IMR-90 (cell line): ENCODE results near the gene ETFA. TPM values are rescaled to one million over a fixed set of nuclear protein-coding genes. Genes with fewer than 3 reads are reported as not detected.

Experiments
- ATAC-seq: fragments of 200-7000 bp; cut with Tn5 transposase; 2 replicates; pipeline ENCODE4 v1.9.1; 2020; ENCODE audit warnings: low read depth, mild to moderate bottlenecking, moderate library complexity
- BruUV-seq: library from RNA; stranded (reverse); fragments of 400-500 nt; replicated peaks from 2 replicates; lab custom pipeline; 2021; lab: Mats Ljungman, UMichigan
- CTCF ChIA-PET: fragments of 300-600 bp; formaldehyde crosslinking; extraction: SDS; loops from one replicate; lab custom pipeline; 2021; ENCODE audit warnings: antibody characterized with exemption; lab: Yijun Ruan, JAX
- POLR2A ChIA-PET: fragments of 300-600 bp; sonication (Branson Sonifier 250); formaldehyde crosslinking; loops from one replicate; lab custom pipeline; 2022; ENCODE audit warnings: antibody characterized with exemption; ENCODE audit not compliant: unreplicated experiment; lab: Charles Lee
- DNase-seq: peaks from one replicate; pipeline ENCODE4 v3.0.0; 2013
- H2AFZ ChIP-seq: replicated peaks from 2 replicates; pipeline ENCODE3; 2013; ENCODE audit warnings: low read length, mild to moderate bottlenecking; ENCODE audit not compliant: poor library complexity
- H2AK5ac ChIP-seq: 2 replicates; pipeline ENCODE4 v1.6.1; 2013; ENCODE audit warnings: low read depth, low read length, inconsistent platforms
- H2AK9ac ChIP-seq: replicated peaks from 2 replicates; pipeline ENCODE3; 2013; ENCODE audit warnings: mild to moderate bottlenecking, low read depth, low read length, moderate library complexity; ENCODE audit not compliant: poor library complexity
- H2BK120ac ChIP-seq: 2 replicates; pipeline ENCODE4 v1.6.1; 2013; ENCODE audit warnings: low read depth, low read length, inconsistent platforms
- H2BK15ac ChIP-seq: 3 replicates; pipeline ENCODE4 v1.6.1; 2013; ENCODE audit warnings: low read depth, low read length, inconsistent platforms
- H2BK20ac ChIP-seq: 2 replicates; pipeline ENCODE4 v1.6.1; 2013; ENCODE audit warnings: low read depth, mild to moderate bottlenecking, inconsistent platforms, low read length, moderate library complexity
- H2BK5ac ChIP-seq: 2 replicates; pipeline ENCODE4 v1.6.1; 2013; ENCODE audit warnings: mild to moderate bottlenecking, low read depth, low read length, inconsistent platforms; ENCODE audit not compliant: poor library complexity, severe bottlenecking
- H3K14ac ChIP-seq: replicated peaks from 2 replicates; pipeline ENCODE4 v1.6.1; 2013; ENCODE audit warnings: low read depth, low read length, inconsistent platforms
- H3K18ac ChIP-seq: 2 replicates; pipeline ENCODE4 v1.6.1; 2013; ENCODE audit warnings: low read depth, low read length, control low read depth
- H3K23ac ChIP-seq: 2 replicates; pipeline ENCODE4 v1.6.1; 2013; ENCODE audit warnings: low read depth, low read length, inconsistent platforms
- H3K27ac ChIP-seq: 2 replicates; pipeline ENCODE4 v1.5.1; 2013; ENCODE audit warnings: mild to moderate bottlenecking, control low read depth, low read length; ENCODE audit not compliant: insufficient read depth
- H3K27me3 ChIP-seq: 2 replicates; pipeline ENCODE4 v1.6.1; 2013; ENCODE audit warnings: low read length; ENCODE audit not compliant: control insufficient read depth, insufficient read depth
- H3K36me3 ChIP-seq: 2 replicates; pipeline ENCODE4 v1.6.1; 2013; ENCODE audit warnings: low read length, mixed read lengths; ENCODE audit not compliant: control insufficient read depth, insufficient read depth
- H3K4ac ChIP-seq: 2 replicates; pipeline ENCODE4 v1.6.1; 2013; ENCODE audit warnings: low read depth, low read length, inconsistent platforms
- H3K4me1 ChIP-seq: 2 replicates; pipeline ENCODE4 v1.6.1; 2013; ENCODE audit warnings: low read length, mixed read lengths; ENCODE audit not compliant: control insufficient read depth, insufficient read depth
- H3K4me2 ChIP-seq: 2 replicates; pipeline ENCODE4 v1.6.1; 2013; ENCODE audit warnings: low read depth, mild to moderate bottlenecking, control low read depth, low read length, moderate library complexity
- H3K4me3 ChIP-seq: 2 replicates; pipeline ENCODE4 v1.5.1; 2013; ENCODE audit warnings: low read depth, mild to moderate bottlenecking, control low read depth, low read length, moderate library complexity; ENCODE audit not compliant: insufficient read depth
- H3K56ac ChIP-seq: 2 replicates; pipeline ENCODE4 v1.6.1; 2013; ENCODE audit warnings: low read length, inconsistent platforms; ENCODE audit not compliant: insufficient read depth; ENCODE audit errors: extremely low read depth
- H3K79me1 ChIP-seq, 2 experiments: 2 replicates each; pipeline ENCODE4 v1.6.1; 2013; ENCODE audit warnings: low read length in 2 of 2, inconsistent platforms in 1 of 2, low read depth in 1 of 2
- H3K9ac ChIP-seq: 2 replicates; pipeline ENCODE4 v1.6.1; 2013; ENCODE audit warnings: low read depth, low read length, control low read depth
- H3K9me1 ChIP-seq: 2 replicates; pipeline ENCODE4 v1.6.1; 2013; ENCODE audit warnings: low read length, inconsistent platforms; ENCODE audit not compliant: insufficient read depth
- H3K9me3 ChIP-seq: 2 replicates; pipeline ENCODE4 v1.6.1; 2013; ENCODE audit warnings: low read length; ENCODE audit not compliant: control insufficient read depth, insufficient read depth
- H4K20me1 ChIP-seq: 2 replicates; pipeline ENCODE4 v1.6.1; 2013; ENCODE audit warnings: low read length, inconsistent platforms; ENCODE audit not compliant: insufficient read depth
- H4K5ac ChIP-seq: 2 replicates; pipeline ENCODE4 v1.6.1; 2013; ENCODE audit warnings: mild to moderate bottlenecking, low read depth, low read length, control low read depth
- H4K8ac ChIP-seq, 2 experiments: 2 replicates each; pipeline ENCODE4 v1.6.1; 2013; ENCODE audit warnings: low read depth in 2 of 2, low read length in 2 of 2, control low read depth in 1 of 2, inconsistent platforms in 1 of 2
- H4K91ac ChIP-seq: 2 replicates; pipeline ENCODE4 v1.6.1; 2013; ENCODE audit warnings: low read depth, low read length, inconsistent platforms; ENCODE audit not compliant: insufficient read depth
- CEBPB ChIP-seq: IDR thresholded peaks from 2 replicates; pipeline ENCODE4 v1.6.1; 2012; ENCODE audit warnings: low read depth, low read length, improper control_type of control experiment
- ELK1 ChIP-seq: fragments of 150-350 bp; IDR thresholded peaks from 2 replicates; pipeline ENCODE4 v1.6.1; 2016; ENCODE audit warnings: low read depth, mild to moderate bottlenecking, low read length, moderate library complexity, borderline replicate concordance
- FOS ChIP-seq: fragments of 150-350 bp; IDR thresholded peaks from 2 replicates; pipeline ENCODE4 v1.6.1; 2016; ENCODE audit warnings: low read depth, low read length
- MAFK ChIP-seq: IDR thresholded peaks from 2 replicates; pipeline ENCODE4 v1.6.1; 2012; ENCODE audit warnings: low read depth, low read length, improper control_type of control experiment
- MAZ ChIP-seq: IDR thresholded peaks from 2 replicates; pipeline ENCODE4 v1.6.1; 2012; ENCODE audit warnings: low read depth, mild to moderate bottlenecking, low read length, improper control_type of control experiment, moderate library complexity, borderline replicate concordance
- MXI1 ChIP-seq: IDR thresholded peaks from 2 replicates; pipeline ENCODE4 v1.6.1; 2012; ENCODE audit warnings: low read depth, mild to moderate bottlenecking, low read length, moderate library complexity, borderline replicate concordance
- NFE2L2 ChIP-seq: fragments of 150-350 bp; IDR thresholded peaks from 2 replicates; pipeline ENCODE4 v1.6.1; 2016; ENCODE audit warnings: low read depth, mild to moderate bottlenecking, low read length
- POLR2A ChIP-seq: IDR thresholded peaks from 2 replicates; pipeline ENCODE4 v1.6.1; 2012; ENCODE audit warnings: mild to moderate bottlenecking, low read depth, low read length
- RAD21 ChIP-seq: IDR thresholded peaks from 2 replicates; pipeline ENCODE4 v1.6.1; 2012; ENCODE audit warnings: low read length, improper control_type of control experiment
- RCOR1 ChIP-seq: IDR thresholded peaks from 2 replicates; pipeline ENCODE4 v1.6.1; 2012; ENCODE audit warnings: mild to moderate bottlenecking, low read length, improper control_type of control experiment; ENCODE audit not compliant: insufficient replicate concordance
- SMC3 ChIP-seq: fragments of 150-350 bp; IDR thresholded peaks from 2 replicates; pipeline ENCODE4 v1.6.1; 2016; ENCODE audit warnings: low read depth, mild to moderate bottlenecking, antibody characterized with exemption, low read length, moderate library complexity
- WGBS, 2 experiments: methylation state at CpG; one replicate each; pipeline versions ENCODE4 v1.1.5 to v1.1.7; 2013; ENCODE audit warnings: missing lambda C conversion rate in 2 of 2; ENCODE audit not compliant: insufficient read length in 1 of 2; ENCODE audit errors: extremely low coverage in 2 of 2; 5-methylcytosine and 5-hydroxymethylcytosine counted together
- dilution Hi-C: fragments of 300-500 bp; cut with HindIII; formaldehyde crosslinking; loops from one replicate; pipeline ENCODE4 v1.14.3; 2018; ENCODE audit warnings: low sequenced_read_pairs; ENCODE audit not compliant: unreplicated experiment
- in situ Hi-C: fragments of 300-500 bp; cut with MboI; formaldehyde crosslinking; loops from 3 replicates; pipeline ENCODE4 v1.14.3; 2019; ENCODE audit warnings: low sequenced_read_pairs, inconsistent platforms, mixed read lengths
- intact Hi-C: fragments of 100-400 bp; cut with micrococcal nuclease; formaldehyde crosslinking; loops from 2 replicates; pipeline ENCODE4 v1.10.0; 2022
- polyA plus RNA-seq, 3 experiments: library from polyadenylated mRNA; depleted of rRNA; stranded (reverse); fragments of >200 nt; gene quantifications; 2 replicates each; pipeline ENCODE4 v1.2.3, GENCODE V29; 2012; ENCODE audit warnings: low replicate concordance in 1 of 3
- total RNA-seq: library from RNA; depleted of rRNA; stranded (reverse); fragments of >200 nt; gene quantifications from 2 replicates; pipeline ENCODE4 v1.2.3, GENCODE V29; 2012
- TF ChIP-seq, protein P1 (sequence below): fragments of 150-350 bp; IDR thresholded peaks from 2 replicates; pipeline ENCODE4 v1.6.1; 2017; ENCODE audit warnings: mild to moderate bottlenecking, antibody characterized with exemption, low read length, low read depth
- TF ChIP-seq, protein P2 (sequence below): conservative IDR thresholded peaks from 2 replicates; pipeline ENCODE4 v1.5.1; 2012; ENCODE audit warnings: mild to moderate bottlenecking, low read depth, low read length, improper control_type of control experiment

The ETFA gene
- total and polyA plus RNA-seq, 2 of the 4 experiments (the other 2 are of a cell fraction) = 115 to 172 TPM

DNA sequence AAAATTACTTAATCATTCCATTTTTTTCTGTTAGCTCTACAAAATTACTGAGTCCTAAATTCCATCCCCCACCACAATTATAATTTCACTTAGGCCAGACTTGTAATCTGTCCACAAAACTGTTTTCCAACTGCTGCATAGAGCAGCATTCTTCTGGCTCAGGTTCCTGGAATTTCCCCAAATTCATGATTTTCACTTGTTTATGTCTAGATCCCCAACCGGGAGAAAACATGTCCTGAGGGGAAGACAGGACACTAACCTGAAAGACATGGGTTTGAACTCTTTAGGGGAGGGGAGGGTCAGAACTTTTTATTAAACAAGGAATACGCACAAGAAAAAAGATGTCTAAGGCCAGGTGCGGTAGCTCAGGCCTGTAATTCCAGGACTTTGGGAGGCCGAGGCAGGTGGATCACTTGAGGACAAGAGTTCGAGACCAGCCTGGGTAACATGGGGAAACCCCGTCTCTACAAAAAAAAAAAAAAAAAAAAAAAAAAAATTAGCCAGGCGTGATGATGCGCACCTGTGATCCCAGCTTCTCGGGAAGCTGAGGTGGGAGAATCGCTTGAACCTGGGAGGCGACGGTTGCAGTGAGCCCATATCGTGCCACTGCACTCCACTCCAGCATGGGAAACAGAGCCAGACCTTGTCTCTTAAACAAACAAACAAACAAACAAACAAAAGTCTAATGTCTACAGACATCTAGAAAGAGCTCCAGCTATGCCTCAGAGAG lies 1.5 kb downstream of the ETFA start (continued):
- no peak for TF ChIP-seq POLR2A

- no CpG with 5 or more reads among the region's 1 CpG for WGBS, 2 experiments
- no peak overlapping the region for H3K27ac ChIP-seq
- TF ChIP-seq, protein P1, sequence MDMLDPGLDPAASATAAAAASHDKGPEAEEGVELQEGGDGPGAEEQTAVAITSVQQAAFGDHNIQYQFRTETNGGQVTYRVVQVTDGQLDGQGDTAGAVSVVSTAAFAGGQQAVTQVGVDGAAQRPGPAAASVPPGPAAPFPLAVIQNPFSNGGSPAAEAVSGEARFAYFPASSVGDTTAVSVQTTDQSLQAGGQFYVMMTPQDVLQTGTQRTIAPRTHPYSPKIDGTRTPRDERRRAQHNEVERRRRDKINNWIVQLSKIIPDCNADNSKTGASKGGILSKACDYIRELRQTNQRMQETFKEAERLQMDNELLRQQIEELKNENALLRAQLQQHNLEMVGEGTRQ = no peak
- TF ChIP-seq SMC3 (no peak), FOS (no peak), MAZ (no peak), CEBPB (no peak), MXI1 (no peak), POLR2A (no peak), NFE2L2 (no peak), RCOR1 (no peak), RAD21 (no peak), MAFK (no peak), ELK1 (no peak)
- TF ChIP-seq, protein P2, sequence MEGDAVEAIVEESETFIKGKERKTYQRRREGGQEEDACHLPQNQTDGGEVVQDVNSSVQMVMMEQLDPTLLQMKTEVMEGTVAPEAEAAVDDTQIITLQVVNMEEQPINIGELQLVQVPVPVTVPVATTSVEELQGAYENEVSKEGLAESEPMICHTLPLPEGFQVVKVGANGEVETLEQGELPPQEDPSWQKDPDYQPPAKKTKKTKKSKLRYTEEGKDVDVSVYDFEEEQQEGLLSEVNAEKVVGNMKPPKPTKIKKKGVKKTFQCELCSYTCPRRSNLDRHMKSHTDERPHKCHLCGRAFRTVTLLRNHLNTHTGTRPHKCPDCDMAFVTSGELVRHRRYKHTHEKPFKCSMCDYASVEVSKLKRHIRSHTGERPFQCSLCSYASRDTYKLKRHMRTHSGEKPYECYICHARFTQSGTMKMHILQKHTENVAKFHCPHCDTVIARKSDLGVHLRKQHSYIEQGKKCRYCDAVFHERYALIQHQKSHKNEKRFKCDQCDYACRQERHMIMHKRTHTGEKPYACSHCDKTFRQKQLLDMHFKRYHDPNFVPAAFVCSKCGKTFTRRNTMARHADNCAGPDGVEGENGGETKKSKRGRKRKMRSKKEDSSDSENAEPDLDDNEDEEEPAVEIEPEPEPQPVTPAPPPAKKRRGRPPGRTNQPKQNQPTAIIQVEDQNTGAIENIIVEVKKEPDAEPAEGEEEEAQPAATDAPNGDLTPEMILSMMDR = no peak
- H3K9me3 ChIP-seq = no peaks in the 10 kb centered on the region
- no peak overlapping the region for H2AK9ac ChIP-seq
- dilution Hi-C loops (no loop called here), in situ Hi-C loops (no loop called here), intact Hi-C loops (no loop called here)
- H4K91ac ChIP-seq = no peak overlapping the region
- H2BK15ac ChIP-seq = no peak overlapping the region
- H3K36me3 ChIP-seq = no peaks in the 10 kb centered on the region
- H3K9me1 ChIP-seq = peaks cover 11% of the 10 kb centered on the region
- peaks cover 62% of the 10 kb centered on the region for H4K20me1 ChIP-seq
- H4K5ac ChIP-seq = no peak overlapping the region
- peaks cover 38 to 65% of the 10 kb centered on the region in 2 experiments for H3K79me1 ChIP-seq
- POLR2A ChIA-PET = no interaction called here
- no peaks in the 10 kb centered on the region for H3K4me1 ChIP-seq
- no peak overlapping the region for H3K4me3 ChIP-seq
- BruUV-seq = no TSS peak
- H2AK5ac ChIP-seq = no peak overlapping the region
- H2BK5ac ChIP-seq = no peak overlapping the region
- H3K4me2 ChIP-seq = no peak overlapping the region
- H2BK20ac ChIP-seq = no peak overlapping the region
- no peaks in the 10 kb centered on the region for H3K27me3 ChIP-seq
- no peak overlapping the region for H3K9ac ChIP-seq
- no peak overlapping the region for H3K23ac ChIP-seq
- H2AFZ ChIP-seq = no peak overlapping the region
- no peak overlapping the region for H2BK120ac ChIP-seq
- DNase-seq = no peak
- no peak for ATAC-seq
- H4K8ac ChIP-seq = no peak overlapping the region
- H3K14ac ChIP-seq = no peak overlapping the region
- no peak overlapping the region for H3K18ac ChIP-seq
- no peak overlapping the region for H3K4ac ChIP-seq
- H3K56ac ChIP-seq = no peak overlapping the region
- CTCF ChIA-PET = no interaction called here
These were observed 7.4 kb downstream of the ETFA start for GRCh38 chr15:76303909-76304308.
